Caco-2 (cell line): ENCODE data around the gene PLCH1. TPM values are rescaled to one million over a fixed set of nuclear protein-coding genes. Genes with fewer than 3 reads are reported as not detected.

ENCODE experiments used
- BruUV-seq: library from RNA; stranded (reverse); fragments of 400-500 nt; replicated peaks from 2 replicates; lab custom pipeline; 2021; lab: Mats Ljungman, UMichigan
- CTCF ChIA-PET: fragments of 300-600 bp; sonication (Branson Sonifier 250); formaldehyde crosslinking; loops from one replicate; lab custom pipeline; 2022; ENCODE audit warnings: antibody characterized with exemption; lab: Charles Lee
- POLR2A ChIA-PET: fragments of 300-600 bp; sonication (Branson Sonifier 250); formaldehyde crosslinking; loops from one replicate; lab custom pipeline; 2022; ENCODE audit warnings: antibody characterized with exemption; lab: Charles Lee
- DNase-seq, 2 experiments: peaks; one replicate each; pipeline versions ENCODE4 v3.0.0 to v3.0.0-alpha.2; 2020 to 2022
- H3K27me3 ChIP-seq: replicated peaks from 2 replicates; pipeline ENCODE4 v1.6.0; 2011; ENCODE audit warnings: low read length; ENCODE audit not compliant: control insufficient read depth, insufficient read depth
- H3K36me3 ChIP-seq: 2 replicates; pipeline ENCODE4 v1.5.1; 2011; ENCODE audit warnings: low read length; ENCODE audit not compliant: control insufficient read depth, insufficient read depth
- H3K4me1 ChIP-seq: fragments of 250-450 bp; sonication (Bioruptor Pico); 2 replicates; pipeline ENCODE4 v1.5.1; 2020; ENCODE audit warnings: mild to moderate bottlenecking
- H3K4me3 ChIP-seq: 2 replicates; pipeline ENCODE4 v1.5.1; 2011; ENCODE audit warnings: low read depth, mild to moderate bottlenecking, control low read depth, low read length
- H3K9me3 ChIP-seq: fragments of 250-450 bp; sonication (Bioruptor Pico); 2 replicates; pipeline ENCODE4 v1.5.1; 2020; ENCODE audit warnings: mild to moderate bottlenecking, moderate library complexity
- H3K27ac Mint-ChIP-seq: one replicate; pipeline ENCODE4 v1.8.0; 2022; ENCODE audit warnings: mixed read lengths; ENCODE audit not compliant: unreplicated experiment
- H3K27me3 Mint-ChIP-seq: one replicate; pipeline ENCODE4 v1.8.0; 2022; ENCODE audit warnings: mixed read lengths; ENCODE audit not compliant: insufficient read depth, unreplicated experiment
- H3K36me3 Mint-ChIP-seq: one replicate; pipeline ENCODE4 v1.8.0; 2022; ENCODE audit warnings: mild to moderate bottlenecking, mixed read lengths; ENCODE audit not compliant: insufficient read depth, unreplicated experiment
- H3K4me1 Mint-ChIP-seq: one replicate; pipeline ENCODE4 v1.8.0; 2022; ENCODE audit warnings: low read depth, mixed read lengths; ENCODE audit not compliant: unreplicated experiment
- H3K4me3 Mint-ChIP-seq: one replicate; pipeline ENCODE4 v1.8.0; 2022; ENCODE audit warnings: mild to moderate bottlenecking, moderate library complexity, mixed read lengths; ENCODE audit not compliant: unreplicated experiment
- H3K9me3 Mint-ChIP-seq: one replicate; pipeline ENCODE4 v1.8.0; 2022; ENCODE audit warnings: mixed read lengths; ENCODE audit not compliant: unreplicated experiment
- intact Hi-C: fragments of 100-400 bp; cut with micrococcal nuclease; formaldehyde crosslinking; loops from one replicate; pipeline ENCODE4 v1.10.0; 2022; ENCODE audit not compliant: unreplicated experiment
- total RNA-seq: library from RNA; stranded (reverse); gene quantifications from 2 replicates; pipeline ENCODE4 v1.2.3, GENCODE V29; 2022
- TF ChIP-seq, protein P1 (sequence below), 2 experiments: fragments of 200-600 bp in 1 of 2; IDR thresholded peaks; 1 replicate in 1 of 2; 2 replicates in 1 of 2; pipeline versions ENCODE4 v1.5.1 to v1.8.0; 2011 to 2022; ENCODE audit warnings: antibody characterized with exemption in 1 of 2, control low read depth in 1 of 2, inconsistent platforms in 1 of 2, low read depth in 1 of 2, low read length in 1 of 2, mild to moderate bottlenecking in 1 of 2, moderate library complexity in 1 of 2; ENCODE audit not compliant: insufficient read depth in 1 of 2, severe bottlenecking in 1 of 2, unreplicated experiment in 1 of 2

Gene PLCH1
- total RNA-seq, 1 experiment from 2014 or later: 3.1 TPM

DNA sequence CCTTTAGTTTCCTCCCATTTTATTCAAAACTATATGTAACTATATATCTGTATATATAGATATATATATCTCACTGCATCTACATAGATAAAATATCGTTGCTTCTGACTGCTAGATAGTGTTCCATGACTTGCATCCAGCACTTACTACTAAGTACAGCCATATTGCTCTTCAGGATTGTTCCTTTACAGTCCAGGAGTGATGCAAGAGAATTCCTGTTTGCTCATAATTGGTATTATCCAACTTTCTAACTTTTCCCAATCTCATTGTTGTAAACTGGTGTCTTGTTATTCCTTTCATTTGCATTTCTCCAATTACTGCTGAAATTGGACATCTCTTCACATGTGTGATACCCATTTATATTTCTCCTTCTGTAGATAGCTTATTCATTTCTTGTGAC is 351.6 kb downstream of the PLCH1 start:
- Mint-ChIP-seq H3K27me3 (peaks cover 4% of the 10 kb centered on the region), H3K9me3 (no peaks in the 10 kb centered on the region), H3K4me1 (no peaks in the 10 kb centered on the region), H3K4me3 (no peak overlapping the region), H3K27ac (no peak overlapping the region), H3K36me3 (no peaks in the 10 kb centered on the region)
- peaks cover 8% of the 10 kb centered on the region; the same call in 1 of the 2 replicates for H3K4me1 ChIP-seq
- no peak for DNase-seq
- no peaks in the 10 kb centered on the region for H3K27me3 ChIP-seq
- BruUV-seq: no TSS peak
- ChIA-PET CTCF (no interaction called here), POLR2A (no interaction called here)
- H3K9me3 ChIP-seq: peaks cover 5% of the 10 kb centered on the region; the same call in 1 of the 2 replicates
- intact Hi-C loops: no loop called here
- TF ChIP-seq, protein P1, sequence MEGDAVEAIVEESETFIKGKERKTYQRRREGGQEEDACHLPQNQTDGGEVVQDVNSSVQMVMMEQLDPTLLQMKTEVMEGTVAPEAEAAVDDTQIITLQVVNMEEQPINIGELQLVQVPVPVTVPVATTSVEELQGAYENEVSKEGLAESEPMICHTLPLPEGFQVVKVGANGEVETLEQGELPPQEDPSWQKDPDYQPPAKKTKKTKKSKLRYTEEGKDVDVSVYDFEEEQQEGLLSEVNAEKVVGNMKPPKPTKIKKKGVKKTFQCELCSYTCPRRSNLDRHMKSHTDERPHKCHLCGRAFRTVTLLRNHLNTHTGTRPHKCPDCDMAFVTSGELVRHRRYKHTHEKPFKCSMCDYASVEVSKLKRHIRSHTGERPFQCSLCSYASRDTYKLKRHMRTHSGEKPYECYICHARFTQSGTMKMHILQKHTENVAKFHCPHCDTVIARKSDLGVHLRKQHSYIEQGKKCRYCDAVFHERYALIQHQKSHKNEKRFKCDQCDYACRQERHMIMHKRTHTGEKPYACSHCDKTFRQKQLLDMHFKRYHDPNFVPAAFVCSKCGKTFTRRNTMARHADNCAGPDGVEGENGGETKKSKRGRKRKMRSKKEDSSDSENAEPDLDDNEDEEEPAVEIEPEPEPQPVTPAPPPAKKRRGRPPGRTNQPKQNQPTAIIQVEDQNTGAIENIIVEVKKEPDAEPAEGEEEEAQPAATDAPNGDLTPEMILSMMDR (IDR thresholded peaks at IDR 0.05; ENCODE audit: insufficient read depth in 1 of 2, low read depth in 1 of 2, low read length in 1 of 2, severe bottlenecking in 1 of 2, unreplicated experiment in 1 of 2): no peak
- H3K36me3 ChIP-seq: no peaks in the 10 kb centered on the region
- H3K4me3 ChIP-seq: no peak overlapping the region

DNA sequence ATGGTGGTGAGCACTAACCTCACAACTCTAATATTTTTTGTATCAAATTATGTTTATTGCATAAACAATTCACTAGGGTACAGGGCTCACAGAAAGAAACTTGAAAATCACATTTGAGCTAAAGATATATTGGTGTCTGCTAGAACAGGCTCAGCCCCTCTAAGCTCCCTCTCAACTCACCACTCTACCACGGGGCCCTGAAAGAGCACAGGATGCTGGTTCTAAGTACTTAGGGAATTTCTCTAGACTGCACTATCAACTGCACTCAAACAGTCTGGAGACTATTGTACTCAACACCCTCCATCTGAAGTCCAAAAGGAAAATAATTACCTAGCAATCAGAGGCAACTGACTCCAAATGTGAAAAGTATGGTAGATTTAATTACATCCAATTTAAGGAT is 352.7 kb downstream of the PLCH1 start:
- ChIA-PET POLR2A (no interaction called here), CTCF (no interaction called here)
- no peak overlapping the region for H3K4me3 ChIP-seq
- no peak for DNase-seq
- Mint-ChIP-seq H3K27me3 (peaks cover 4% of the 10 kb centered on the region), H3K27ac (no peak overlapping the region), H3K36me3 (no peaks in the 10 kb centered on the region), H3K4me3 (no peak overlapping the region), H3K4me1 (no peaks in the 10 kb centered on the region), H3K9me3 (no peaks in the 10 kb centered on the region)
- H3K36me3 ChIP-seq: no peaks in the 10 kb centered on the region
- intact Hi-C loops: no loop called here
- H3K4me1 ChIP-seq: peaks cover 8% of the 10 kb centered on the region; the same call in 1 of the 2 replicates
- H3K9me3 ChIP-seq: peaks cover 5% of the 10 kb centered on the region; the same call in 1 of the 2 replicates
- no TSS peak for BruUV-seq
- TF ChIP-seq, protein P1 (IDR thresholded peaks at IDR 0.05; ENCODE audit: insufficient read depth in 1 of 2, low read depth in 1 of 2, low read length in 1 of 2, severe bottlenecking in 1 of 2, unreplicated experiment in 1 of 2): no peak
- H3K27me3 ChIP-seq: no peaks in the 10 kb centered on the region

DNA sequence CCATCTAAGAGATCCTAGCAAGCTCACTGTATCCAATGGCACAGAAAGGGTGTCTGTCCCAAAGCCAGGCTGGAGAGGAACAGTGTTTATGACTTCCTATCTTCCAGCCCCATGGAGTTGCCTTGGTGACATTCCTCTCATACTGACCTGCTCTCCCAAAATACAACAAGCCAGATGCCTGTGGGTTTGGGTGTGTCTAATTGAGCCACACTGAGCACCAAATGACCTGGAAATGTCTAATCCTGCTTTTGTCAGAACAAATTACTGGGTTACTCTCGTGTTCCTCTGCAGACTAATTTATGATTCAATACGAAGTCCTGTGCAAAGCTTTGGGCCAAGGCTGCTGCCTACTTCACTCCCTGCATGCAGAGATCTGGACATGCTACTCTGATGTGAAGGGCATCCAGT is 353.3 kb downstream of the PLCH1 start:
- peaks cover 8% of the 10 kb centered on the region; the same call in 1 of the 2 replicates for H3K4me1 ChIP-seq
- Mint-ChIP-seq H3K27ac (no peak overlapping the region), H3K36me3 (no peaks in the 10 kb centered on the region), H3K9me3 (no peaks in the 10 kb centered on the region), H3K27me3 (peaks cover 4% of the 10 kb centered on the region), H3K4me1 (no peaks in the 10 kb centered on the region), H3K4me3 (no peak overlapping the region)
- POLR2A ChIA-PET: no interaction called here
- CTCF ChIA-PET: no interaction called here
- TF ChIP-seq, protein P1 (IDR thresholded peaks at IDR 0.05; ENCODE audit: insufficient read depth in 1 of 2, low read depth in 1 of 2, low read length in 1 of 2, severe bottlenecking in 1 of 2, unreplicated experiment in 1 of 2): no peak
- intact Hi-C loops: no loop called here
- no TSS peak for BruUV-seq
- H3K36me3 ChIP-seq: no peaks in the 10 kb centered on the region
- H3K27me3 ChIP-seq: no peaks in the 10 kb centered on the region
- no peak overlapping the region for H3K4me3 ChIP-seq
- peaks cover 5% of the 10 kb centered on the region; the same call in 1 of the 2 replicates for H3K9me3 ChIP-seq
- peak in 1 of 2 experiments; percentile 11 for DNase-seq
